ENCODE data around the gene TRPC4AP. TPM values are rescaled to one million over a fixed set of nuclear protein-coding genes. Genes with fewer than 3 reads are reported as not detected.
A peak's percentile ranks its signal among the peaks of the same experiment; 100 is the strongest.

TRPC4AP gene
- total RNA-seq, 4 donors from 2014 or later, result 57.3 to 85.3 (median 70.1) TPM

DNA sequence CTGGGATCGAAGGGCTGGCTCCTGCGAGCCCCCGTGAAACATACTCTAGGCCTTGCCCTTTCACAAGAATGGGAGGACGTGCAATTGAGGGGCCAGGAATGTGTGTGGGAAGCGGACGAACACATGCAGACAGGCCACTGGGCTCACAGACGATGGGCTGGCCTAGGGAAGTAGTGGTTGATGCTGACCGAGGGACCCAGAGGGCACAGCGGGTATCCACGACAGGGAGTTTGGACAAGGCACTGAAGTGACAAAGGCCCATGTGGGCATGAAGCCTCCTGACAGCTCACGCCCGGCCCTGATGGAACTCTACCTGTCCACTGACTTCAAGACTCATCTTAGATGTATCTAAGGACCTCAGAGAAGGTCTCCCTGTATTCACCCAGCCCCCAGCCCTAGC, 84.7 kb downstream of the TRPC4AP start:
- no peak overlapping the region for H3K4me3 ChIP-seq
- intact Hi-C loops (cut with DNase I; ENCODE audit: low total_unique reads), result no loop called here
- in situ Hi-C loops (cut with MboI; ENCODE audit: low pct_ligation_motif_present in 1 of 4, low pct_unique_long_range_greater_than_20kb in 1 of 4, low sequenced_read_pairs in 3 of 4), result no loop called here
- 79 to 97% methylated on average over 5 to 12 of the region's 12 CpGs for WGBS, 2 donors (ENCODE audit: low coverage in 1 of 2)
- H3K9me3 ChIP-seq, result no peaks in the 10 kb centered on the region
- H3K27me3 ChIP-seq, result no peaks in the 10 kb centered on the region
- peaks cover 0 to 85% (median 44%) of the 10 kb centered on the region in 4 donors for H3K36me3 ChIP-seq
- no peak overlapping the region for H3K27ac ChIP-seq
- TF ChIP-seq EP300 (IDR thresholded peaks at IDR 0.05; ENCODE audit: low read depth), result no peak
- no peak for TF ChIP-seq POLR2AphosphoS5 (IDR thresholded peaks at IDR 0.05)
- TF ChIP-seq, protein P1, sequence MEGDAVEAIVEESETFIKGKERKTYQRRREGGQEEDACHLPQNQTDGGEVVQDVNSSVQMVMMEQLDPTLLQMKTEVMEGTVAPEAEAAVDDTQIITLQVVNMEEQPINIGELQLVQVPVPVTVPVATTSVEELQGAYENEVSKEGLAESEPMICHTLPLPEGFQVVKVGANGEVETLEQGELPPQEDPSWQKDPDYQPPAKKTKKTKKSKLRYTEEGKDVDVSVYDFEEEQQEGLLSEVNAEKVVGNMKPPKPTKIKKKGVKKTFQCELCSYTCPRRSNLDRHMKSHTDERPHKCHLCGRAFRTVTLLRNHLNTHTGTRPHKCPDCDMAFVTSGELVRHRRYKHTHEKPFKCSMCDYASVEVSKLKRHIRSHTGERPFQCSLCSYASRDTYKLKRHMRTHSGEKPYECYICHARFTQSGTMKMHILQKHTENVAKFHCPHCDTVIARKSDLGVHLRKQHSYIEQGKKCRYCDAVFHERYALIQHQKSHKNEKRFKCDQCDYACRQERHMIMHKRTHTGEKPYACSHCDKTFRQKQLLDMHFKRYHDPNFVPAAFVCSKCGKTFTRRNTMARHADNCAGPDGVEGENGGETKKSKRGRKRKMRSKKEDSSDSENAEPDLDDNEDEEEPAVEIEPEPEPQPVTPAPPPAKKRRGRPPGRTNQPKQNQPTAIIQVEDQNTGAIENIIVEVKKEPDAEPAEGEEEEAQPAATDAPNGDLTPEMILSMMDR (IDR thresholded peaks at IDR 0.05), result no peak
- no peak for TF ChIP-seq POLR2A (IDR thresholded peaks at IDR 0.05)
- no peaks in the 10 kb centered on the region for H3K4me1 ChIP-seq
- DNase-seq, result peak; percentile 5

DNA sequence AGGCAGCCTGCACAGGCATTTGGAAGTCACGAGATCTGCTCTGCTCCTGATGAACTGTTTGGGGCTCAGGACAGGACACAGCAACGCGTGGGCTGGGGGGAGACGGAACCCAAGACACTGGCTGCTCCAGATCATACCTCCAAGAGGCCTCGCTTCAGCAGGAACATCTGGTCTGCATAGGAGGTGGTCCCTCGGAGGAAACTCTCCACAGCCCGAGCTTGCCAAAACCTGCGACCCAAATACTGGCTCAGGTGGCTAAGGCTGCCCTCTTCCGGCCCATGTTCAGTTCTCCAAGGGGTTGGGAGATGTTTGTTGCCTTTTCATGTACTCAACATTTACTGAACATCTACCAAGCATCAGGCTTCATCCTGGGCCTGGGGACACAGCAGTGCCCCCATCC, 85.2 kb downstream of the TRPC4AP start:
- Histone ChIP-seq H3K4me1 (no peaks in the 10 kb centered on the region), H3K4me3 (no peak overlapping the region), H3K36me3 (peaks cover 0 to 85% (median 43%) of the 10 kb centered on the region in 4 donors), H3K9me3 (no peaks in the 10 kb centered on the region), H3K27me3 (no peaks in the 10 kb centered on the region), H3K27ac (no peak overlapping the region)
- intact Hi-C loops (cut with DNase I; ENCODE audit: low total_unique reads) (no loop called here), in situ Hi-C loops (cut with MboI; ENCODE audit: low pct_ligation_motif_present in 1 of 4, low pct_unique_long_range_greater_than_20kb in 1 of 4, low sequenced_read_pairs in 3 of 4) (no loop called here)
- TF ChIP-seq, protein P1 (IDR thresholded peaks at IDR 0.05), result no peak
- no peak for TF ChIP-seq EP300 (IDR thresholded peaks at IDR 0.05; ENCODE audit: low read depth)
- TF ChIP-seq POLR2AphosphoS5 (IDR thresholded peaks at IDR 0.05), result no peak
- no peak for TF ChIP-seq POLR2A (IDR thresholded peaks at IDR 0.05)
- 88% methylated on average over 9 of the region's 9 CpGs; no CpG with 5 or more reads in 1 of the 2 donors for WGBS, 2 donors (ENCODE audit: low coverage in 1 of 2)
- DNase-seq, result peak; percentile 2

DNA sequence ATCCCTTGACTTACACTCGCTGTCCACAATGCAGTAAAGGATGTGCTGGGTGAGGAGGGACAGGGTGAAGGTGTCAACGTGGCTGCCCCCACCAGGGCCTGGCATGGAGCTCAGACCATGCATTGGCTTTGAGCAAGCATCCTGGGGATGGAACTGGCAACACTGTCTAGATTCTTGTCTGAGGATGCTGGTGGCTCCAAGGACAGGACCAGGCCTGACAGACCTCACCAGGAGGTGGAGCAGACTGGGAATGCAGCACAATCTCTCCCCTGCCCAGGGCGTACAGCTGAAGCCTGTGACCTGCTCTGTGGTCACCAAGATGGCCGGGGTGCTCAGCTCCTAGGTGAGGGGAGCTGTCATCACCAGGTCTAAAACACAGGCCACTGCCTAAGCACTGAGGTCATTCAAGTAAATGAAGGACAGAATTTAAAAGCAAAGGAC, 86.1 kb downstream of the TRPC4AP start:
- Histone ChIP-seq H3K4me3 (no peak overlapping the region), H3K27ac (no peak overlapping the region), H3K36me3 (peaks cover 0 to 83% (median 39%) of the 10 kb centered on the region in 4 donors), H3K27me3 (no peaks in the 10 kb centered on the region), H3K9me3 (no peaks in the 10 kb centered on the region), H3K4me1 (no peaks in the 10 kb centered on the region)
- no peak for TF ChIP-seq EP300 (IDR thresholded peaks at IDR 0.05; ENCODE audit: low read depth)
- TF ChIP-seq, protein P1 (IDR thresholded peaks at IDR 0.05), result no peak
- no peak for TF ChIP-seq POLR2A (IDR thresholded peaks at IDR 0.05)
- no peak for TF ChIP-seq POLR2AphosphoS5 (IDR thresholded peaks at IDR 0.05)
- DNase-seq, result peak; percentile 1
- in situ Hi-C loops (cut with MboI; ENCODE audit: low pct_ligation_motif_present in 1 of 4, low pct_unique_long_range_greater_than_20kb in 1 of 4, low sequenced_read_pairs in 3 of 4), result no loop called here
- 79% methylated on average over 4 of the region's 4 CpGs; no CpG with 5 or more reads in 1 of the 2 donors for WGBS, 2 donors (ENCODE audit: low coverage in 1 of 2)
- intact Hi-C loops (cut with DNase I; ENCODE audit: low total_unique reads), result no loop called here

DNA sequence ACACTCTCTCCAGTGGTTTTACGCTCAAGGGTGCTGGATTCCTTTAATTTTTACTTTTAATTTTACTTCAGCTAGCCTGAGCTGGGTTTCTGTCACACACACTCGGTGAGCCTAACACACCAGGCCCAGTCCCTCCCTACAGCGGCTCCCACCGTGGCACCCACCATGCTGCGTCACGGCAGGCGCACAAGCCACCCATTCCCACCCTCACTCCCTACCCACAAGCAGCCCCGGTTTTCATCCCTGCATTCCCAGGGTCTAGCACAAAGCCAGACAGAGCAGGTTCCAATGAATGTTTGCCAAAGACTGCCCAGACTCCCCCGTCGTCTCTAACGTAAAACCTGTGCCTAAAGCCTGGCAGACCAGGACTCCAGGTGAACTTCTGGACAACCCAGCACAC, 86.6 kb downstream of the TRPC4AP start:
- intact Hi-C loops (cut with DNase I; ENCODE audit: low total_unique reads) (no loop called here), in situ Hi-C loops (cut with MboI; ENCODE audit: low pct_ligation_motif_present in 1 of 4, low pct_unique_long_range_greater_than_20kb in 1 of 4, low sequenced_read_pairs in 3 of 4) (no loop called here)
- Histone ChIP-seq H3K36me3 (peaks cover 0 to 83% (median 40%) of the 10 kb centered on the region in 4 donors), H3K27ac (no peak overlapping the region), H3K27me3 (no peaks in the 10 kb centered on the region), H3K9me3 (no peaks in the 10 kb centered on the region), H3K4me3 (no peak overlapping the region), H3K4me1 (no peaks in the 10 kb centered on the region)
- 83 to 92% methylated on average over 6 to 11 of the region's 11 CpGs for WGBS, 2 donors (ENCODE audit: low coverage in 1 of 2)
- peak; percentile 3 for DNase-seq
- TF ChIP-seq POLR2AphosphoS5 (IDR thresholded peaks at IDR 0.05) (no peak), EP300 (IDR thresholded peaks at IDR 0.05; ENCODE audit: low read depth) (no peak)

DNA sequence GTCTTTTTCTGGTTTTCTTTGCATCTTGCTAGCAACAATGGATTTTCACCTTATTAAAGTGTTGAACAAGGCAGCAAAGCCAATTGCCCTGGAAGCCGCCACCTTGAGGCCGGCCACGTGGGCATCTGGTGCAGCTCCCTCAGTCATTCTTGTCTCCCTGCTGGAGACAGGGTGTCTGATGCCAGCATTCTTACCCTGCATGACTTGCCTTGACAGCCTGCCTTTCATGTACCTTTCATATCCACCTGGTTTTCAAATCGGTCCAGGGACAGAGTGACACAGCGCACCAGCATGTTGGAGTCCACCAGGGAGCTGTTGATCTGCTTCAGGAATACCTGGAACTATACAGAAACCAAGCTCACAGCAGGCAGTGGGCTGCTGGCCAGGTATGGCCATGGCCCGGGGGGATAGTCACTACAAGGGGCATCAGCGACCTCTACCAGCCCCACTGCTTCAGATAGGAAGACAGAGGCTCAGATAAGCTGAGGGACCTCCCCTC, 87.1 kb downstream of the TRPC4AP start:
- peak; percentile 1 for DNase-seq
- Histone ChIP-seq H3K36me3 (peaks cover 0 to 83% (median 39%) of the 10 kb centered on the region in 4 donors), H3K9me3 (no peaks in the 10 kb centered on the region), H3K4me3 (no peak overlapping the region), H3K4me1 (no peaks in the 10 kb centered on the region), H3K27ac (no peak overlapping the region), H3K27me3 (no peaks in the 10 kb centered on the region)
- WGBS, 2 donors (ENCODE audit: low coverage in 1 of 2), result 89 to 90% methylated on average over 2 to 7 of the region's 7 CpGs
- TF ChIP-seq, protein P1 (IDR thresholded peaks at IDR 0.05), result no peak
- TF ChIP-seq POLR2AphosphoS5 (IDR thresholded peaks at IDR 0.05) (no peak), POLR2A (IDR thresholded peaks at IDR 0.05) (no peak), EP300 (IDR thresholded peaks at IDR 0.05; ENCODE audit: low read depth) (no peak)
- intact Hi-C loops (cut with DNase I; ENCODE audit: low total_unique reads) (no loop called here), in situ Hi-C loops (cut with MboI; ENCODE audit: low pct_ligation_motif_present in 1 of 4, low pct_unique_long_range_greater_than_20kb in 1 of 4, low sequenced_read_pairs in 3 of 4) (no loop called here)

All from transverse colon (tissue), 4 donors.